D341Med (cell line): Measurements from ENCODE around the gene STUB1.

ENCODE experiments used
- DNase-seq: peaks from one replicate; pipeline ENCODE4 v3.0.0; 2012; ENCODE audit warnings: low spot score

STUB1 gene

DNA sequence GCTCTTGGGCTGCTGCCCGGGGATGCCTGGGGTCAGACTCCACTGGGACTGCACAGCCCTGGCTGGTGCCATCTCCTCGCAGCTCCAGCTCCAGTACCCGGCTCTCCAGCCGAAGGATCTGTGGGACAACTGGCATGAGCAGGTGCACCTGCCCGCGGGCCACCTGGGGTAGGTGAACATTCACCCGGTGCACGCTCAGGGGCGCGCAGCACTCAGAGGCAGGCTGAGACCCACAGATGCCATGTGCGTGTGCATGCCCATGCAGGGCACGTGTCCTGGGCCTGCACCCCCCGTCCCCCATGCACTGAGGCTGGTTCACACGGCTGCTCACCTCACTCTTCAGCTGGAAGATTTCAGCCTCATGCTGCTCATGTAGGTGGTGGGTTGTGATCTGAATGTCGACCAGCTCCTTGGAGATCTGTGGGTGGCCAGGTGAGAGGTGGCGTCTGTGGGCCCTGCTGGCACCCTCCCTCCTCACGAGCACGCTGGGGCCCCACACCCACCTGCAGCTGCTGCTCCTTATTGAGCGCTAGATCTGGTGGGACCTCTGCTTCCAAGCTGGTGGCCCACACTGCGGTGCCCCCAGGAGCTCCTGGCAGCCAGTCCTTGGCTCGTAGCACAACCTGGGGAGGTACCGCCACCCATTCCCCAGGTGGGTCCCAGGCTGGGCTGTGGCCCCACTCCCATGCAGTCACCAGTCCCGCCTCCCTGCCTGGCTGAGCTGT lies 45.4 kb downstream of the STUB1 start:
- no peak for DNase-seq

DNA sequence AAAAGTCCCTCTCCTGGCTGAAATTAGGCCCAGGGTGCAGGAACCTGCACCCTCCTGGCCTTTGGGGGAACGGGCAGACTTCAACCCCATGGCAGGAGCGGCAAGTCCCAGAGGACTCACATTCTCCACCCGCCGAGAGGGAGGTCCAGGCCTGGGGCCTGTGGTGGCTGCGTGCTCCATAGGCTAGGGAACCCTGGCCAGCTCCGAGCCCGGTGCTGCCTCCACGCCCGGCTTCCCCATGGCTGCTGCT lies 45.9 kb downstream of the STUB1 start:
- DNase-seq, result no peak

- peak; percentile 87 for DNase-seq
Observed at GRCh38 chr16:726438-727290, 46.5 kb downstream of the STUB1 start, which contains the start of the genes CCDC78 and HAGHL. Gene CCDC78, minus strand, starts transcription at chr16:726443. Its CDS starts 76 bp downstream, at chr16:726367. Gene HAGHL, plus strand, starts transcription at chr16:727106. Its CDS starts 404 bp downstream, at chr16:727510.

DNA sequence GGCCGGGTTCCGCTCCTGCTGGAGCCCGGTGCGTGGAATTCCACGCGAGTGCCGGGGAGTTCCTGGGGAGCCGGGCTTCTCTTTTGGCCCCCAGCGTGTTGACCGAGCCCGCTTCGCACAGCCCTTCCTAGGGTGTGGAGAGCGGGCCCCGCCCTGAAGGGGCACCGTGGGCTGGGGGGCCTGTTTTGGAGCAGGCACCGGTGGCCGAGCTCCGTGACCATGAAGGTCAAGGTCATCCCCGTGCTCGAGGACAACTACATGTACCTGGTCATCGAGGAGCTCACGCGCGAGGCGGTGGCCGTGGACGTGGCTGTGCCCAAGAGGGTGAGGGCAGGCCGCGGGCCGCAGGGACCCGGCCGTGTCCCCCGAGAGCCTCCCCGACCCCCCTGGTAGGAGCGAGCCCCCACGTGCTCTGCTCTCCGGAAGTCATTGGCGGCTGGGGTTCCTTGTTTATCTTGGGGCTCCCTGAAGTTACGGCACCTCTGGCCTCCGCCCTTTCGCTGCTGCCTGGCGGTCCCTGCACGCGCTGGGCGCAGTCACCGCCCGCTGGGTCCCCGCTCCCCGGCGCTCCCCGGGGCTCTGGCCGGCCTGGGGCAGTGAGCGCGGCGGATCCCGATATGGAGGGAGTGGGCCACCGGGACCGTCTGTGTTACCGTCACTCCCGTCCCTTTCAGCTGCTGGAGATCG lies 47.2 kb downstream of the STUB1 start:
- peak; percentile 63 for DNase-seq

- peak; percentile 84 for DNase-seq
Observed at GRCh38 chr16:728131-728889, 48.1 kb downstream of the STUB1 start.

DNA sequence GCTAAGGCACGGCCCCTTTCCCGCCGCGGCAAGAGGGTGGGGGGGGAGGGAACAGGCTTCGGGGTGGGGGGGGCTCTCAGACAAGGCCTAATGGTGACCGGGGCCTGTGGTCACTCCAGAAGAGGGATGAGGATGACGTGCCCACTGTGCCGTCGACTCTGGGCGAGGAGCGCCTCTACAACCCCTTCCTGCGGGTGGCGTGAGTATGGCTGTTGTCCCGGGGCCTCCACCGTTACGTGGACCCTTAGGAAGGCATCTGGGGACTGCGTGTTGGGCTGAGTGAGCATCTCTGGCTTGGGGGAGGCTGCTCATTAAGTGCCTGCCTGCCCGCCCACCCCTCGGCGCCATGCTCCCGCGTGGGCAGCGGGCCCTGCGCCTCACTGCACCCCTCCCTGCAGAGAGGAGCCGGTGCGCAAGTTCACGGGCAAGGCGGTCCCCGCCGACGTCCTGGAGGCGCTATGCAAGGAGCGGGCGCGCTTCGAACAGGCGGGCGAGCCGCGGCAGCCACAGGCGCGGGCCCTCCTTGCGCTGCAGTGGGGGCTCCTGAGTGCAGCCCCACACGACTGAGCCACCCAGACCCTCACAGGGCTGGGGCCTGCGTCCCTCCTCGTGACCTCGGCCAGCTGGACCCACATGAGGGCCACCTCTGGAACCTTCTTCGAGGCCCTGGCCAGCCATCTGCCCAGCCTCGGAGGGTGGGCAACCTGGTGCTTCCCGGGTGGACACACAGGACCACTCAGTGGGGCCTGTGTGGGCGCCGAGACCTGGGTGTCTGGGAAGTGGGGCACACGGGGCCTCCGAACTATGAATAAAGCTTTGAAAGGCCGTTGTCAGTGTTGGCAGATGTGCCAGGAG lies 48.9 kb downstream of the STUB1 start:
- no peak for DNase-seq

GRCh38 chr16:729768-730665 lies 49.8 kb downstream of the STUB1 start:
- no peak for DNase-seq

DNA sequence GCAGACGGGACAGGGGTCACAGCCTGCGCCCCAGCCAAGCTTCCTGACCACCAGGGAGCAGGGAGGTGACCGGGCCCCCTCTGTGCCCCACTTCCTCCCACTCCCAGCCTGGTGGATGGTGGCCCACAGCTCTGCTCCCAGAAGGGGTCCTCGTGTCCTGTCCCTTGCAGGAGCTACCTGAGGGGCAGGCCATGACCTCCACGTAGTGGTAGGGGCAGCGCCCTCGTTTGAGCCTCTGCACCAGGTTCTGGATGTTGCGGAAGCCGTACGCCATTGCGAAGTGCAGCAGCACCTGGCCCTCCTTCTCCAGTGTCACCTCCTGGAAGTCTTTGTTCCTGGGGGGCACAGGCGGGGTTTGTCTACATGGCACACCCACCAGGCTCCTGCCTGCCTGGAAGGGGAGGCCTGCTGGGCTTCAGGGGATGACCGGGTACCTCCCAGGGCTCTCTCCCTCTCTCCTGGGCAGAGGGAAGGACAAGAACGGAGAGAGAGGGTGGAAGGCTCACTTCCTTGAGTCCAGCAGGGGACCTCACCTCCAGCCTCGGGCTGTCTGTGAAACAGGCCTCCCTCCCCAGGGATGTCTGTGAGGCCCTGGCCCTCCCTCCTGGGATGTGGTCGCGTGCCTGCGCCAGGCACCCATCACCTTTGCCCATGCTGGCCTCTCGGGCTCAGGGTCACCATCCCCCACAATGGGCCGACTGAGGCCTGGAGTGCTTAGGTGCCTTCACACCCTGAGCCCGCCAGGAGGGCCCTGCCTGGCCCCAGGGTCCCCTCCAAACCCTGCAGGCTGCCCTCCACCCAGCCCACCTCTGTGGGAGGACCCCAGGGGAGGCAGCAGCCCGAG lies 50.7 kb downstream of the STUB1 start:
- no peak for DNase-seq

GRCh38 chr16:732332-732731 lies 52.1 kb downstream of the STUB1 start:
- DNase-seq, result no peak
